ENCODE measurements around the gene MPND.

Gene MPND

GRCh38 chr19:4402171-4403004, 59.0 kb downstream of the MPND start, which contains the start of gene CHAF1A:
TSS of gene CHAF1A (plus strand) at chr19:4402640. CDS start at chr19:4402763, 123 bp downstream.
- peaks cover 15 to 20% of the 10 kb centered on the region in 2 donors for H3K4me1 ChIP-seq (ENCODE audit: control insufficient read depth in 2 of 2, insufficient read depth in 2 of 2, low read length in 2 of 2)

GRCh38 chr19:4403005-4403761, 59.8 kb downstream of the MPND start:
- peaks cover 15 to 20% of the 10 kb centered on the region in 2 donors for H3K4me1 ChIP-seq (ENCODE audit: control insufficient read depth in 2 of 2, insufficient read depth in 2 of 2, low read length in 2 of 2)
- H3K27me3 ChIP-seq (ENCODE audit: control insufficient read depth in 2 of 2, insufficient read depth in 2 of 2, low read length in 2 of 2), result no peaks in the 10 kb centered on the region
- H3K27ac ChIP-seq (ENCODE audit: low read depth in 2 of 2, low read length in 2 of 2), result peak overlapping the region; percentile 48 to 54
- H3K36me3 ChIP-seq (ENCODE audit: control insufficient read depth in 2 of 2, insufficient read depth in 2 of 2, low read length in 2 of 2), result no peaks in the 10 kb centered on the region
- H3K9ac ChIP-seq (ENCODE audit: low read depth in 1 of 2, low read length in 2 of 2), result peak overlapping the region; percentile 60 to 75
- H3K9me3 ChIP-seq (ENCODE audit: control insufficient read depth in 2 of 2, low read length in 2 of 2), result no peaks in the 10 kb centered on the region
- H3K4me3 ChIP-seq (ENCODE audit: low read length in 2 of 2), result peak overlapping the region; percentile 75 to 77

More at GRCh38 chr19:4402171-4403004, 59.0 kb downstream of the MPND start, which contains the start of gene CHAF1A:
- H3K27ac ChIP-seq (ENCODE audit: low read depth in 2 of 2, low read length in 2 of 2), result peak within 1 kb of the TSS; percentile 87 to 90
- H3K27me3 ChIP-seq (ENCODE audit: control insufficient read depth in 2 of 2, insufficient read depth in 2 of 2, low read length in 2 of 2), result no peaks in the 10 kb centered on the region
- peak within 1 kb of the TSS; percentile 75 to 77 for H3K4me3 ChIP-seq (ENCODE audit: low read length in 2 of 2)
- H3K9me3 ChIP-seq (ENCODE audit: control insufficient read depth in 2 of 2, low read length in 2 of 2), result no peaks in the 10 kb centered on the region
- peak within 1 kb of the TSS; percentile 79 to 82 for H3K9ac ChIP-seq (ENCODE audit: low read depth in 1 of 2, low read length in 2 of 2)
- no peaks in the 10 kb centered on the region for H3K36me3 ChIP-seq (ENCODE audit: control insufficient read depth in 2 of 2, insufficient read depth in 2 of 2, low read length in 2 of 2)

DNA sequence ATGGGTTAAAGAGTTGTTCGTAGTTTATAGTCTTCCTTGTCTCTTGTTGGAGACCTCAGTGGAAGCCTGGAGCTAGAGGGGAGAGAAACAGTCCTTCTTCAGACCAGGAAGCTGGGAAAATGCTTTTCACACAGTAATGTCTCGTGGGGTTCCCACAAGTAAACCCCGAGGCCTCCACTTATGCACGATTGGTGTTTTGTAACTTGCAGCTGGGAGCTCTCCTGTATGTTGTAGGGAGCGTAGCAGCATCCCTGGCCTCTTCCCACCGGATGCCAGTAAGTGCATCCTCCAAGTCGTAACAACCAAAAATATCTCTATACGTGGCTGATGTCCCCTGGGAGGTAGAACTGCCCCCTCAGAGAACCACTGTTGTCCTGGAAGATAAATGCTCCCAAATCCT, 62.6 kb downstream of the MPND start:
- peaks cover 0 to 17% of the 10 kb centered on the region in 2 donors for H3K36me3 ChIP-seq (ENCODE audit: control insufficient read depth in 2 of 2, insufficient read depth in 2 of 2, low read length in 2 of 2)
- peaks cover 14 to 15% of the 10 kb centered on the region in 2 donors for H3K4me1 ChIP-seq (ENCODE audit: control insufficient read depth in 2 of 2, insufficient read depth in 2 of 2, low read length in 2 of 2)
- no peak overlapping the region for H3K27ac ChIP-seq (ENCODE audit: low read depth in 2 of 2, low read length in 2 of 2)
- no peak overlapping the region for H3K4me3 ChIP-seq (ENCODE audit: low read length in 2 of 2)
- H3K27me3 ChIP-seq (ENCODE audit: control insufficient read depth in 2 of 2, insufficient read depth in 2 of 2, low read length in 2 of 2), result no peaks in the 10 kb centered on the region
- no peaks in the 10 kb centered on the region for H3K9me3 ChIP-seq (ENCODE audit: control insufficient read depth in 2 of 2, low read length in 2 of 2)
- no peak overlapping the region for H3K9ac ChIP-seq (ENCODE audit: low read depth in 1 of 2, low read length in 2 of 2)

DNA sequence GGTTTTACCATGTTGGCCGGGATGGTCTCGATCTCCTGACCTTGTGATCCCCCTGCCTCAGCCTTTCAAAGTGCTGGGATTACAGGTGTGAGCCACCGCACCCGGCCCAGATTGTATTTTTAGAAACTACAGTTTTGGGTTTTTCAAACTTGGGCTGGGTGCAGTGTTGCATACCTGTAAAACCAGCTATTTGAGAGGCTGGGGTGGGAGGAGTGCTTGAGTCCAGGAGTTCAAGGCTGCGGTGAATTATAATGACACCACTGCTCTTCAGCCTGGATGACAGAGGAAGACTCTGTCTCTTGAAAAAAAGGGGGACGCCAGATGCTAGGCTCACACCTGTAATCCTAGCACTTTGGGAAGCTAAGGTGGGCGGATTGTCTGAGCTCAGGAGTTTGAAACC, 63.3 kb downstream of the MPND start:
- peaks cover 0 to 17% of the 10 kb centered on the region in 2 donors for H3K36me3 ChIP-seq (ENCODE audit: control insufficient read depth in 2 of 2, insufficient read depth in 2 of 2, low read length in 2 of 2)
- no peak overlapping the region for H3K9ac ChIP-seq (ENCODE audit: low read depth in 1 of 2, low read length in 2 of 2)
- H3K27me3 ChIP-seq (ENCODE audit: control insufficient read depth in 2 of 2, insufficient read depth in 2 of 2, low read length in 2 of 2), result no peaks in the 10 kb centered on the region
- no peak overlapping the region for H3K27ac ChIP-seq (ENCODE audit: low read depth in 2 of 2, low read length in 2 of 2)
- H3K4me3 ChIP-seq (ENCODE audit: low read length in 2 of 2), result no peak overlapping the region
- no peaks in the 10 kb centered on the region for H3K9me3 ChIP-seq (ENCODE audit: control insufficient read depth in 2 of 2, low read length in 2 of 2)
- peaks cover 13% of the 10 kb centered on the region in 2 donors for H3K4me1 ChIP-seq (ENCODE audit: control insufficient read depth in 2 of 2, insufficient read depth in 2 of 2, low read length in 2 of 2)

DNA sequence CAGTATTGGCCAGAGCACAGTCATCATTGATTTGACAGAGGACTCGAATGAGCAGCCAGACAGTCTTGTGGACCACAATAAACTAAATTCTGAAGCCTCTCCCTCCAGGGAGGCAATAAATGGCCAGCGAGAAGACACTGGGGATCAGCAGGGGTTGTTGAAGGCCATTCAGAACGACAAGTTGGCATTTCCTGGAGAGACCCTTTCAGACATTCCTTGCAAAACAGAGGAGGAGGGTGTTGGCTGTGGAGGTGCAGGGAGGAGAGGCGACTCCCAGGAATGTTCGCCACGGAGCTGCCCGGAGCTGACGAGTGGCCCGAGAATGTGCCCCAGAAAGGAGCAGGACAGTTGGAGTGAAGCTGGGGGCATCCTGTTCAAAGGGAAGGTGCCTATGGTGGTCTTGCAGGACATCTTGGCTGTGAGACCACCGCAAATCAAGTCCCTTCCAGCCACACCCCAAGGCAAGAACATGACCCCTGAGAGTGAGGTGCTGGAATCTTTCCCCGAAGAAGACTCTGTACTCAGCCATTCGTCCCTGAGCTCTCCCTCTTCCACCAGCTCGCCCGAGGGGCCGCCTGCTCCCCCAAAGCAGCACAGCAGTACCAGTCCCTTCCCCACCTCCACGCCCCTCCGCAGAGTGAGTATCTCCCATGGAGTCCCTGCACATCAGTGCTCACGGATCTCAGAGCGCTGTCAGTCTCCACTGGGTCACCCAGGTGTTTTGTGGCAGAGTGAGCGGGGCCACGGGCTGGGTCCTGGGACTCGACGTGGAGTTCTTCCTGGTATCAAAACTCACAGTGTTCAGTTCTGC, 66.0 kb downstream of the MPND start:
- Histone ChIP-seq H3K4me1 (ENCODE audit: control insufficient read depth in 2 of 2, insufficient read depth in 2 of 2, low read length in 2 of 2) (no peaks in the 10 kb centered on the region), H3K9me3 (ENCODE audit: control insufficient read depth in 2 of 2, low read length in 2 of 2) (no peaks in the 10 kb centered on the region), H3K4me3 (ENCODE audit: low read length in 2 of 2) (no peak overlapping the region), H3K9ac (ENCODE audit: low read depth in 1 of 2, low read length in 2 of 2) (no peak overlapping the region), H3K27ac (ENCODE audit: low read depth in 2 of 2, low read length in 2 of 2) (no peak overlapping the region), H3K27me3 (ENCODE audit: control insufficient read depth in 2 of 2, insufficient read depth in 2 of 2, low read length in 2 of 2) (no peaks in the 10 kb centered on the region), H3K36me3 (ENCODE audit: control insufficient read depth in 2 of 2, insufficient read depth in 2 of 2, low read length in 2 of 2) (peaks cover 0 to 19% of the 10 kb centered on the region in 2 donors)
